ENCODE data around the gene NKX2-1.

Gene NKX2-1

GRCh38 chr14:36517242-36518030 lies 2.6 kb downstream of the NKX2-1 start:
- Histone ChIP-seq H3K9ac (ENCODE audit: low read length in 5 of 5) (no peak overlapping the region), H3K27me3 (ENCODE audit: control insufficient read depth in 5 of 5, insufficient read depth in 4 of 5, low read length in 5 of 5) (peaks cover 68 to 91% (median 83%) of the 10 kb centered on the region in 5 donors), H3K36me3 (ENCODE audit: control insufficient read depth in 5 of 5, insufficient read depth in 5 of 5, low read length in 5 of 5) (no peaks in the 10 kb centered on the region), H3K9me3 (ENCODE audit: control insufficient read depth in 5 of 5, low read length in 5 of 5) (no peaks in the 10 kb centered on the region), H3K4me1 (ENCODE audit: control insufficient read depth in 5 of 5, insufficient read depth in 5 of 5, low read length in 5 of 5) (peaks cover 0 to 41% (median 29%) of the 10 kb centered on the region in 5 donors), H3K27ac (ENCODE audit: low read depth, low read length) (no peak overlapping the region), H3K4me3 (ENCODE audit: low read depth in 1 of 5, low read length in 5 of 5) (no peak overlapping the region)

- Histone ChIP-seq H3K4me3 (ENCODE audit: low read depth in 1 of 5, low read length in 5 of 5) (no peak overlapping the region), H3K9me3 (ENCODE audit: control insufficient read depth in 5 of 5, low read length in 5 of 5) (no peaks in the 10 kb centered on the region), H3K27me3 (ENCODE audit: control insufficient read depth in 5 of 5, insufficient read depth in 4 of 5, low read length in 5 of 5) (peaks cover 72 to 91% (median 83%) of the 10 kb centered on the region in 5 donors), H3K36me3 (ENCODE audit: control insufficient read depth in 5 of 5, insufficient read depth in 5 of 5, low read length in 5 of 5) (no peaks in the 10 kb centered on the region), H3K27ac (ENCODE audit: low read depth, low read length) (no peak overlapping the region), H3K9ac (ENCODE audit: low read length in 5 of 5) (no peak overlapping the region), H3K4me1 (ENCODE audit: control insufficient read depth in 5 of 5, insufficient read depth in 5 of 5, low read length in 5 of 5) (peaks cover 0 to 38% (median 29%) of the 10 kb centered on the region in 5 donors)
Measured at GRCh38 chr14:36516719-36517241, 3.3 kb downstream of the NKX2-1 start.

GRCh38 chr14:36515896-36516718 lies 3.9 kb downstream of the NKX2-1 start:
- H3K9ac ChIP-seq (ENCODE audit: low read length in 5 of 5): no peak overlapping the region
- peaks cover 67 to 86% (median 78%) of the 10 kb centered on the region in 5 donors for H3K27me3 ChIP-seq (ENCODE audit: control insufficient read depth in 5 of 5, insufficient read depth in 4 of 5, low read length in 5 of 5)
- no peaks in the 10 kb centered on the region for H3K36me3 ChIP-seq (ENCODE audit: control insufficient read depth in 5 of 5, insufficient read depth in 5 of 5, low read length in 5 of 5)
- no peaks in the 10 kb centered on the region for H3K9me3 ChIP-seq (ENCODE audit: control insufficient read depth in 5 of 5, low read length in 5 of 5)
- H3K4me3 ChIP-seq (ENCODE audit: low read depth in 1 of 5, low read length in 5 of 5): no peak overlapping the region
- H3K27ac ChIP-seq (ENCODE audit: low read depth, low read length): no peak overlapping the region
- H3K4me1 ChIP-seq (ENCODE audit: control insufficient read depth in 5 of 5, insufficient read depth in 5 of 5, low read length in 5 of 5): peaks cover 0 to 31% (median 23%) of the 10 kb centered on the region in 5 donors

- H3K9ac ChIP-seq (ENCODE audit: low read length in 5 of 5): no peak overlapping the region
- H3K27ac ChIP-seq (ENCODE audit: low read depth, low read length): no peak overlapping the region
- H3K4me3 ChIP-seq (ENCODE audit: low read depth in 1 of 5, low read length in 5 of 5): no peak overlapping the region
- H3K4me1 ChIP-seq (ENCODE audit: control insufficient read depth in 5 of 5, insufficient read depth in 5 of 5, low read length in 5 of 5): peaks cover 0 to 22% (median 16%) of the 10 kb centered on the region in 5 donors
- H3K9me3 ChIP-seq (ENCODE audit: control insufficient read depth in 5 of 5, low read length in 5 of 5): no peaks in the 10 kb centered on the region
- no peaks in the 10 kb centered on the region for H3K36me3 ChIP-seq (ENCODE audit: control insufficient read depth in 5 of 5, insufficient read depth in 5 of 5, low read length in 5 of 5)
- peaks cover 69 to 85% (median 81%) of the 10 kb centered on the region in 5 donors for H3K27me3 ChIP-seq (ENCODE audit: control insufficient read depth in 5 of 5, insufficient read depth in 4 of 5, low read length in 5 of 5)
Measured at GRCh38 chr14:36515105-36515593, 4.9 kb downstream of the NKX2-1 start.

- H3K9me3 ChIP-seq (ENCODE audit: control insufficient read depth in 5 of 5, low read length in 5 of 5): no peaks in the 10 kb centered on the region
- no peak overlapping the region for H3K4me3 ChIP-seq (ENCODE audit: low read depth in 1 of 5, low read length in 5 of 5)
- H3K9ac ChIP-seq (ENCODE audit: low read length in 5 of 5): no peak overlapping the region
- H3K27me3 ChIP-seq (ENCODE audit: control insufficient read depth in 5 of 5, insufficient read depth in 4 of 5, low read length in 5 of 5): peaks cover 71 to 85% (median 83%) of the 10 kb centered on the region in 5 donors
- H3K27ac ChIP-seq (ENCODE audit: low read depth, low read length): no peak overlapping the region
- H3K4me1 ChIP-seq (ENCODE audit: control insufficient read depth in 5 of 5, insufficient read depth in 5 of 5, low read length in 5 of 5): peaks cover 0 to 16% (median 11%) of the 10 kb centered on the region in 5 donors
- no peaks in the 10 kb centered on the region for H3K36me3 ChIP-seq (ENCODE audit: control insufficient read depth in 5 of 5, insufficient read depth in 5 of 5, low read length in 5 of 5)
Measured at GRCh38 chr14:36514278-36515104, 5.5 kb downstream of the NKX2-1 start.

- H3K9me3 ChIP-seq (ENCODE audit: control insufficient read depth in 5 of 5, low read length in 5 of 5): peaks cover 0 to 3% (median 0%) of the 10 kb centered on the region in 5 donors
- no peak overlapping the region for H3K9ac ChIP-seq (ENCODE audit: low read length in 5 of 5)
- H3K36me3 ChIP-seq (ENCODE audit: control insufficient read depth in 5 of 5, insufficient read depth in 5 of 5, low read length in 5 of 5): no peaks in the 10 kb centered on the region
- no peak overlapping the region for H3K4me3 ChIP-seq (ENCODE audit: low read depth in 1 of 5, low read length in 5 of 5)
- H3K27me3 ChIP-seq (ENCODE audit: control insufficient read depth in 5 of 5, insufficient read depth in 4 of 5, low read length in 5 of 5): peaks cover 69 to 84% (median 83%) of the 10 kb centered on the region in 5 donors
- H3K4me1 ChIP-seq (ENCODE audit: control insufficient read depth in 5 of 5, insufficient read depth in 5 of 5, low read length in 5 of 5): peaks cover 0 to 8% (median 2%) of the 10 kb centered on the region in 5 donors
- H3K27ac ChIP-seq (ENCODE audit: low read depth, low read length): no peak overlapping the region
Measured at GRCh38 chr14:36513451-36514277, 6.4 kb downstream of the NKX2-1 start.

GRCh38 chr14:36513012-36513420 lies 7.0 kb downstream of the NKX2-1 start:
- H3K36me3 ChIP-seq (ENCODE audit: control insufficient read depth in 5 of 5, insufficient read depth in 5 of 5, low read length in 5 of 5): no peaks in the 10 kb centered on the region
- H3K27me3 ChIP-seq (ENCODE audit: control insufficient read depth in 5 of 5, insufficient read depth in 4 of 5, low read length in 5 of 5): peaks cover 63 to 82% (median 81%) of the 10 kb centered on the region in 5 donors
- H3K9me3 ChIP-seq (ENCODE audit: control insufficient read depth in 5 of 5, low read length in 5 of 5): peaks cover 0 to 3% (median 0%) of the 10 kb centered on the region in 5 donors
- H3K4me3 ChIP-seq (ENCODE audit: low read depth in 1 of 5, low read length in 5 of 5): no peak overlapping the region
- H3K4me1 ChIP-seq (ENCODE audit: control insufficient read depth in 5 of 5, insufficient read depth in 5 of 5, low read length in 5 of 5): peaks cover 0 to 4% (median 0%) of the 10 kb centered on the region in 5 donors
- H3K27ac ChIP-seq (ENCODE audit: low read depth, low read length): no peak overlapping the region
- H3K9ac ChIP-seq (ENCODE audit: low read length in 5 of 5): no peak overlapping the region

GRCh38 chr14:36512585-36513003 lies 7.4 kb downstream of the NKX2-1 start:
- Histone ChIP-seq H3K9me3 (ENCODE audit: control insufficient read depth in 5 of 5, low read length in 5 of 5) (peaks cover 0 to 3% (median 0%) of the 10 kb centered on the region in 5 donors), H3K27me3 (ENCODE audit: control insufficient read depth in 5 of 5, insufficient read depth in 4 of 5, low read length in 5 of 5) (peaks cover 63 to 84% (median 80%) of the 10 kb centered on the region in 5 donors), H3K4me1 (ENCODE audit: control insufficient read depth in 5 of 5, insufficient read depth in 5 of 5, low read length in 5 of 5) (peaks cover 0 to 2% (median 0%) of the 10 kb centered on the region in 5 donors), H3K4me3 (ENCODE audit: low read depth in 1 of 5, low read length in 5 of 5) (no peak overlapping the region), H3K36me3 (ENCODE audit: control insufficient read depth in 5 of 5, insufficient read depth in 5 of 5, low read length in 5 of 5) (no peaks in the 10 kb centered on the region), H3K27ac (ENCODE audit: low read depth, low read length) (no peak overlapping the region), H3K9ac (ENCODE audit: low read length in 5 of 5) (no peak overlapping the region)

Data from subcutaneous abdominal adipose tissue (tissue), 5 donors.